ENCODE data around the gene RARB. TPM values are rescaled to one million over a fixed set of nuclear protein-coding genes. Genes with fewer than 3 reads are reported as not detected.
A peak's percentile ranks its signal among the peaks of the same experiment; 100 is the strongest.

RARB gene
- total RNA-seq, 1 experiment from 2014 or later, result 2.4 TPM

GRCh38 chr3:25433106-25433505, 5.0 kb downstream of the RARB start:
- H3K27me3 ChIP-seq, result no peaks in the 10 kb centered on the region
- no peak overlapping the region for H3K4me3 ChIP-seq
- DNase-seq, result no peak
- no peaks in the 10 kb centered on the region for H3K9me3 ChIP-seq
- H3K36me3 ChIP-seq, result no peaks in the 10 kb centered on the region

GRCh38 chr3:25433868-25434267, 5.8 kb downstream of the RARB start:
- H3K4me3 ChIP-seq, result no peak overlapping the region
- no peaks in the 10 kb centered on the region for H3K27me3 ChIP-seq
- no peaks in the 10 kb centered on the region for H3K36me3 ChIP-seq
- no peaks in the 10 kb centered on the region for H3K9me3 ChIP-seq
- no peak for DNase-seq

- Histone ChIP-seq H3K9me3 (no peaks in the 10 kb centered on the region), H3K27me3 (no peaks in the 10 kb centered on the region), H3K4me3 (no peak overlapping the region), H3K36me3 (no peaks in the 10 kb centered on the region)
- no peak for DNase-seq
These were observed 9.9 kb downstream of the RARB start for GRCh38 chr3:25437953-25438352.

- DNase-seq, result no peak
- Histone ChIP-seq H3K4me3 (no peak overlapping the region), H3K27me3 (no peaks in the 10 kb centered on the region), H3K36me3 (no peaks in the 10 kb centered on the region), H3K9me3 (no peaks in the 10 kb centered on the region)
These were observed 10.9 kb downstream of the RARB start for GRCh38 chr3:25438791-25439555.

GRCh38 chr3:25441234-25441856, 13.3 kb downstream of the RARB start:
- H3K9me3 ChIP-seq, result no peaks in the 10 kb centered on the region
- no peak for DNase-seq
- H3K4me3 ChIP-seq, result no peak overlapping the region
- no peaks in the 10 kb centered on the region for H3K36me3 ChIP-seq
- H3K27me3 ChIP-seq, result no peaks in the 10 kb centered on the region

GRCh38 chr3:25442486-25442885, 14.4 kb downstream of the RARB start:
- no peaks in the 10 kb centered on the region for H3K36me3 ChIP-seq
- no peak for DNase-seq
- H3K9me3 ChIP-seq, result no peaks in the 10 kb centered on the region
- no peaks in the 10 kb centered on the region for H3K27me3 ChIP-seq
- H3K4me3 ChIP-seq, result no peak overlapping the region

GRCh38 chr3:25444273-25444672, 16.2 kb downstream of the RARB start:
- no peak for DNase-seq
- H3K9me3 ChIP-seq, result no peaks in the 10 kb centered on the region
- H3K36me3 ChIP-seq, result no peaks in the 10 kb centered on the region
- no peak overlapping the region for H3K4me3 ChIP-seq
- no peaks in the 10 kb centered on the region for H3K27me3 ChIP-seq

GRCh38 chr3:25445731-25446130, 17.7 kb downstream of the RARB start:
- Histone ChIP-seq H3K36me3 (no peaks in the 10 kb centered on the region), H3K9me3 (no peaks in the 10 kb centered on the region), H3K4me3 (no peak overlapping the region), H3K27me3 (no peaks in the 10 kb centered on the region)
- DNase-seq, result no peak

GRCh38 chr3:25447285-25447684, 19.2 kb downstream of the RARB start:
- no peak for DNase-seq
- no peaks in the 10 kb centered on the region for H3K27me3 ChIP-seq
- H3K4me3 ChIP-seq, result no peak overlapping the region
- no peaks in the 10 kb centered on the region for H3K36me3 ChIP-seq
- H3K9me3 ChIP-seq, result no peaks in the 10 kb centered on the region

- no peak overlapping the region for H3K4me3 ChIP-seq
- no peaks in the 10 kb centered on the region for H3K9me3 ChIP-seq
- no peaks in the 10 kb centered on the region for H3K27me3 ChIP-seq
- no peak for DNase-seq
- no peaks in the 10 kb centered on the region for H3K36me3 ChIP-seq
These were observed 19.9 kb downstream of the RARB start for GRCh38 chr3:25447925-25448324.

- H3K27me3 ChIP-seq, result no peaks in the 10 kb centered on the region
- no peaks in the 10 kb centered on the region for H3K9me3 ChIP-seq
- H3K4me3 ChIP-seq, result no peak overlapping the region
- peak; percentile 69 for DNase-seq
- no peaks in the 10 kb centered on the region for H3K36me3 ChIP-seq
These were observed 21.0 kb downstream of the RARB start for GRCh38 chr3:25448750-25449692.

- Histone ChIP-seq H3K27me3 (no peaks in the 10 kb centered on the region), H3K4me3 (no peak overlapping the region)
- DNase-seq, result no peak
These were observed 21.8 kb downstream of the RARB start for GRCh38 chr3:25449857-25450256.

GRCh38 chr3:25452192-25452591, 24.1 kb downstream of the RARB start:
- DNase-seq, result no peak
- no peaks in the 10 kb centered on the region for H3K9me3 ChIP-seq

More at GRCh38 chr3:25449857-25450256, 21.8 kb downstream of the RARB start:
- Histone ChIP-seq H3K9me3 (no peaks in the 10 kb centered on the region), H3K36me3 (no peaks in the 10 kb centered on the region)

GRCh38 chr3:25452740-25453139, 24.7 kb downstream of the RARB start:
- no peaks in the 10 kb centered on the region for H3K27me3 ChIP-seq
- no peaks in the 10 kb centered on the region for H3K36me3 ChIP-seq
- DNase-seq, result no peak
- H3K9me3 ChIP-seq, result no peaks in the 10 kb centered on the region
- H3K4me3 ChIP-seq, result no peak overlapping the region

More at GRCh38 chr3:25452192-25452591, 24.1 kb downstream of the RARB start:
- no peaks in the 10 kb centered on the region for H3K36me3 ChIP-seq
- no peak overlapping the region for H3K4me3 ChIP-seq
- no peaks in the 10 kb centered on the region for H3K27me3 ChIP-seq

GRCh38 chr3:25453619-25454004, 25.5 kb downstream of the RARB start:
- no peaks in the 10 kb centered on the region for H3K36me3 ChIP-seq
- DNase-seq, result no peak
- H3K9me3 ChIP-seq, result no peaks in the 10 kb centered on the region
- H3K27me3 ChIP-seq, result no peaks in the 10 kb centered on the region
- no peak overlapping the region for H3K4me3 ChIP-seq

- no peaks in the 10 kb centered on the region for H3K9me3 ChIP-seq
- no peaks in the 10 kb centered on the region for H3K27me3 ChIP-seq
- no peaks in the 10 kb centered on the region for H3K36me3 ChIP-seq
- no peak overlapping the region for H3K4me3 ChIP-seq
- no peak for DNase-seq
These were observed 26.2 kb downstream of the RARB start for GRCh38 chr3:25454005-25454927.
